OCI-M1 (cell line): ENCODE measurements around the gene TADA2B.
"Not testable (repeated sequence)": the region's sequence is repeated elsewhere in the genome, so short reads cannot be mapped to it uniquely, and the experiment has no call there.

ENCODE experiments used
- DNase-seq: peaks from one replicate; lab custom pipeline; 2025; lab: John Stamatoyannopoulos, UW

Gene TADA2B

DNA sequence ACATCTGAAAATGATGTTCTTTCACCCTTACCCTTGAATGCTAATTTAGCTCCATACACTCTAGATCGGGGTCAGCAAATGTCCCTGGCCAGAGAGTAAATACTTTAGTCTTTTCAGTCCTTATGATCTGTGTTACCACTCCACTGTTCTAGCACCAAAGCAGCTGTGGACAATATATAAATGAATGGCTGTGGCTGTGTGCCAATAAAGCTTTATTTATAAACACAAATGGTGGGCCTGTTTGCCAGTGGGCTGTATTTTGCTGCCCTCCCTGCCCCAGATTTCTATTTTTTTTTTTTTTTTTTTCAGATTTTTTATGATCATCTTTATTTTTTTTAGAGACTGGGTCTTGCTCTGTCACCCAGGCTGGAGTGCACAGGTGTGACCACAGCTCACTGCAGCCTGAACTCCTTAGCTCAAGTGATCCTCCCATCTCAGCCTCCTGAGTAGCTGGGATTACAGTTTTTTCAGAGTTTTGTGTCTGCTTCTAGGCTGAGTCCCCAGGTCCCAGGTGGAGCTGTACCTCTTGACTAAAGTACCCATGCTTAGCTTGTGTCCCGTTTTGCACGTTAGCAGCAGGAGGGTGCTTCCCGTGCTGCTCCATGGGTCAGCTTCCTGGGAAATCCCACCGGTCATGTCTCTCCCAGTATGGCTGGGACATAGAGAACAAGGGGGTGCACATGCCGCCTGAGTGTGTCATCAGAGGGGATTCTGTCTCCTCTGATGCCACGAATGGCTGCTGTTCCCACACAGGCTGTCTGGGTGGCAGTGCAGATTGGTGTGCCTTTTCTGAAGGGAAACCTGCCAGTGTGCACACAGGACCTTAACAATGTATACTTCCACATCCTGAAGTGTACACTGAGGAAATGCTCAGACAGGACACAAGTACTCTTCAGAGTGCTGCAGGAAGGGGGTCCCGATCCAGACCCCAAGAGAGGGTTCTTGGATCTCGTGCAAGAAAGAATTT lies 40.7 kb downstream of the TADA2B start:
- DNase-seq, result no peak

DNA sequence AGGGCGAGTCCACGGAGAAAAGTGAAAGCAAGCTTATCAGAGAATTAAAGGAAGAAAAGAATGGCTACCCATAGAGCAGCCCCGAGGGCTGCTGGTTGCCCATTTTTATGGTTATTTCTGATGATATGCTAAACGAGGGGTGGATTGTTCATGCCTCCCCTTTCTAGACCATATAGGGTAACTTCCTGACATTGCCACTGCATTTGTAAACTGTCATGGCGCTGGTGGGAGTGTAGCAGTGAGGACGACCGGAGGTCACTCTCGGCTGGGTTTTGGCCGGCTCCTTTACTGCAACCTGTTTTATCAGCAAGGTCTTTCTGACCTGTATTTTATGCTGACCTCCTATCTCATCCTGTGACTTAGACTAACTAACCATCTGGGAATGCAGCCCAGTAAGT lies 41.4 kb downstream of the TADA2B start:
- DNase-seq, result peak; percentile 33

DNA sequence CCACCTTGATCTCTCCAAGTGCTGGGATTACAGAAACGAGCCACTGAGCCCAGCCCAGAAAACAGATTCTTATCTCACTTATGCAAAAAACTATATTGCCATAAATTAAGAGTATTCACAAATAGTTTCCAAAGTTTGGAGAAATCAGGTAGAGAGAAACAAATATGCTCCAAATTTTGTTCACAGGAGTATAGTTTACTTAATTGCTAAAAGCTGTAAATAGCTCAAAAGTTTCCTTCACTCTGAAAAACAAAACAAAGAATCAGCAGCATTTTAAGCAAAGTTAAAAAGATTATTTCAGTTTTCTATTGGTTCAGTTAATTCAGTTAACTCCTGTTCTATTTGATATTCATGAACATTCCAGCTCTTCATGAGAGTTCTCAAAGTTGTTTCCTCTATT lies 43.2 kb downstream of the TADA2B start:
- peak; percentile 22 for DNase-seq

DNA sequence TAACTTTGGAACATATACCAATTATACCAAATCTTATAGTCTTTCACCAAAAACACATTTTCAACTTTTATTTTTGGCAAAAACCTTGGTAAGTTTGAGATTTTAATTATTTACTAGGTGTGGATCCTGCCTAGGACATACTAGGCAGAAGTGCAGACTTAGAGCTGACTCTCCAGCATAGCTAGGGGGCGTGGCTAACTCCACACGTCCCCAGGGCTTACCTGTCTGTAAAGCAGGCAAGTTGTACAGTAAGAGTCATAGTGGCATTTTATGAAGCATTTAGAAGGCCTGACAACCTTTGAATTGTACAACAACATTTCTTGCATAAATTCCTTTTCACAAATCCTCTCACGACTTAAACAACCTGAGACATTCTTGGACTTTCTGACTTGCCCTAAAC lies 43.9 kb downstream of the TADA2B start:
- no peak for DNase-seq

DNA sequence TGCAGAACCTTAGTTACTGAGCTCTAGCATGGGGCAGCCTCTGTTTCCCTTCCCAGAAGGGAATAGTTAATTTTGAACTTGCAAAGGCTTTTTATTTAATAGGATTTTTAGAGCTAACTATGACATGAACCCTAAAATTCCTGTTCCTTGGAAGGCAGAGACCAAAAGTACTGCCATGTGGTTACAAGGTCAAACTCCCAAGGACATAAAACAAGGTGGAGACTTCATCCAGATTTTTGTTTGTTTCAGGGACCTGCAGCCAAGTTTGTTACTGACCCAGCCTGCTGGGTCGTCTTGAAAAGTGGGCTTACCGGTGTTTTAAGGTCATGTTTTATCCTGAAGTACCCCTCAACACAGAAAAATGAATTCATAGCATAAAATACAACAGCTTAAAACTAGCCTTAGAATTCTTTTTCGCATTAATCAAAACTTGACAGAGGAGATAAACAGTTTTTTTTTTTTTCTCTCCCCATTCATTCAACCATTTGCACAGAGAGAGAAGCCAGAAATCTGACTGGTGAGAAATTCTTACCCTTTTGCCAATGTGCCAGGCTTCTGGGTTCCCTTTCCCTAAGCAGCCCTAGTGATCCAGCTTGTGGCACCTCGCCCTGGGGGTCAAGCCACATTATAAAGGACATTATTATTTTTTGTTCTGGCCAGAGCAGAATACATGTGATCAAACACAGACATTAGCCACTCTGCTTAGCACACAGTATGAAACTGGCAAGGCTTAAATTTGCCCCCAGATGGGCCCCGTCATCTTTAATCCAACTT lies 46.2 kb downstream of the TADA2B start:
- no peak for DNase-seq

DNA sequence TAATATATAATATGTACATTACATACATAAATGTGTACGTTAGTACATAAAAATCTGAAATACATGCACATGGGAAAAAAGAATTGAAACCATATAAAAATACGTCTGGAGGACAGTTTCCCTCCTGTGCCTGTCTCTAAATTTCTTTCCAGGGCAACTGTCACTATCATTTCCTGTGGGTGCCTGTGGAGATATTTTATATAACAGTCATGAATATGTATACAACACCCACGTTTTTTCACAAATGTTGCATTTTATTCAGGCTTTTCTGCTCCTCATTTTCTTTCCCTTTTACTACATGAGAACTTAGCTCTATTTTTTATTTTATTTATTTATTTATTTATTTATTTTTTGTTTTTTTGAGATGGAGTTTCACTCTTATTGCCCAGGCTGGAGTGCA lies 48.9 kb downstream of the TADA2B start:
- DNase-seq, result no peak

DNA sequence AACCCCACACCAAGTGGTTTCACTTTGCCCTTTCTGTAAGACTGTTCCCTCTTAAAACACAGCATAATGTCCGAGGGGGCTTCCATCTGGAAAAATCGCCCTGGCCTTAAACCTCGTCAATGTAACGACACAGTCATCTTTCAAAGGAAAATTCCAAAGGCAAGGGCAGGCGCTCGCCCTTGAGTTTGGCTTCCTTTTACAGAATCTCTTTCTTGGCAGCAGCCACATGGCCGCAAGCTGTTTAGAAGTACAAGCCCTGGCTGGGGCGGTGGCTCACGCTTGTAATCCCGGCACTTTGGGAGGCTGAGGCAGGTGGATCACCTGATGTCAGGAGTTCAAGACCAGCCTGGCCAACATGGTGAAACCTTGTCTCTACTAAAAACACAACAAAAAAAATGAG lies 51.7 kb downstream of the TADA2B start:
- no peak for DNase-seq

DNA sequence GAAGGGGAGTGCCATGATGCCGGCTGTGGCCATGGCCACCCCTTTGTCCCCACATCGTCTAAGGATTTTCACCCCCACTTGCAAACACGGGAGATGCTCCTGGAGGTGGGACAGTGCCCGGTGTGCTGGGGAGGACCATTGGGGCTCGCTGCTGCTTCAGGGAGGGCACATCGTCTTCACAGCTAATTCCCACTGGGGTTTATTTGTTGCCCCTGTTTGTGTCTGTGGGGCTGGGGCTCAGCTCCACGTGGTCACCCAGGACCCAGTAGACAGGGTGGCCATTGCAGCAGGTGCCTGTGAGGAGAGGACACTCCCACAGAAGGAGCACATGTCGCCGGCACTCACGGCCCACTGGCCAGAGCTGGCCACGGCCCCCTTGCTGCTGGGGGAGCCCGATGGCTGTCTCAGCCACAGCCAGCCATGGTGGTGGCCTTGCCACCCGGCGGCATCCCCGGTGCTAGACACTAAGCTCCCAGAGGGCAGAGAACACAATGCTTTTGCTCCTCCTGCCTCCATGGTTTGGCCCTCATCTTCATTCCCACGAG lies 52.5 kb downstream of the TADA2B start:
- DNase-seq, result no peak

DNA sequence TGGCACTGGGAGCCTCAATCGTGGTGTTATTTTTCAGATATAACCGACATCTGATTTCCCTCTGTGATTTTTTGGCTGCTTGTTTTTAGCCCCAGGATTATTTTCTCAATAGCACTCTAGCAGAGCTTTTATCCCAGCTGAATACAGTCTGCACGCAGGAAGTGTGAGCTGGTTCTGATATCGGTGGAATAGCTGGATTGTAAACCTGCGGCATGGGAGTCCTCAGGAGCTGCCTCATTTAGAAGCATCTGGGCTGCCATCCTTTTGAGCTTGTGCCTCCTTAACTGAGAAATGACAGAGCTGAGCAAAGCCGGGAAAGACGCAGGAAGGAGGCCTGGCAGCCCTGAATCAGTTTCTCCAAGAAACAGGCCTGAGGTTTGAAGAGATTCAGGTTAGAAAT lies 53.1 kb downstream of the TADA2B start:
- DNase-seq, result no peak

DNA sequence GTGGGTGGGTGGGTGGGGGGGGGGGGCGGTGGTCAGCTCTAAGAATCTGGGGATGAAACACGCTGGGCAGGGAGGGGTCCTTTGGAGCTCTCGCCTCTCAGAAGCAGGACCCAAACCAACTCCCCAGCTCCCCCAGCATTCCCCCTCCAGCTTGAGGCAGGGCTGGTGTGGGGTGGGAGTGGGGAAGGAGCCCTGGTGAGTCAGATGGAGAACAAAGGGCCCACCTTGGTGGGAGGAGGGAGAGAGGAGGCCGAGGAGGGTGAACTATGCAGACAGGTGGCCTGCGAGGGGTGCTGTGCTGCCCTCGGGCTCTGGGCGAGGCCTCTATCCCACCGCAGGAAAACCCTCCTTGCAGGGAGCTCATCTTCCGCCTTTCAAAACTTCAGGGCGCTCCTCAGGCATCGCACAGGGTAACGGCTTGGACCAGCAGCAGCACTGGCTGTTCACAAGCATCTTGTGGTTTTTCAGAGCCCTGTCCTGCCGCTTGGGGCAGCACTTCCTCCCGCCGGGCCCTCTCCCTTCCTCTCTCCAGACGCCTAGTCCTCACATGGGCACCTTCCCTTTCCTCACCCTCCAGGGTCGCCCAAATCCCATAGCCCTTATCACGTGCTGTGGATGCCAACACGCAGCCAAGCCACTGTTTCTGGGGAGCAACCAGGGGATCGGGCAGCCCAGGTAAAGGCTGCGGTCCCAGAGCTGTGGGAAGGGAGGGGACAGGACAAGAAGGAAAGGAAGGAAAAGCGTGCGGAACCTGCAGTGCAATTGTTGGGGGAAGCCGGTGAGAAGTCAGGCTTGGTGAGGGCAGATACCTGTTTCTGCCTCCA lies 58.7 kb downstream of the TADA2B start:
- DNase-seq, result peak; percentile 78

DNA sequence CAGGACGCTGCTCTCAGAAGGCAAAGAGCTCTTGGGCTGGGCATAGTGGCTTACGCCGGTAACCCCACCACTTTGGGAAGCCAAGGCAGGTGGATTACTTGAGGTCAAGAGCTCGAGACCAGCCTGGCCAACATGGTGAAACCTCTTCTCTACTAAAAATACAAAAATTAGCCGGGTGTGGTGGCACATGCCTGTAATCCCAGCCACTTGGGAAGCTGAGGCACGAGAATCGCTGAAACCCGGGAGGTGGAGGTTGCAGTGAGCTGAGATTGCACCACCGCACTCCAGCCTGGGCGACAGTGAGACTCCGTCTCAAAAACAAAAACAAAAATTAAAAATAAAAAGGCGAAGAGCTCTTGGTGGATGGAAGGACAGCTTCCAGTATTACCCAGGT lies 59.3 kb downstream of the TADA2B start:
- not testable (repeated sequence) for DNase-seq

DNA sequence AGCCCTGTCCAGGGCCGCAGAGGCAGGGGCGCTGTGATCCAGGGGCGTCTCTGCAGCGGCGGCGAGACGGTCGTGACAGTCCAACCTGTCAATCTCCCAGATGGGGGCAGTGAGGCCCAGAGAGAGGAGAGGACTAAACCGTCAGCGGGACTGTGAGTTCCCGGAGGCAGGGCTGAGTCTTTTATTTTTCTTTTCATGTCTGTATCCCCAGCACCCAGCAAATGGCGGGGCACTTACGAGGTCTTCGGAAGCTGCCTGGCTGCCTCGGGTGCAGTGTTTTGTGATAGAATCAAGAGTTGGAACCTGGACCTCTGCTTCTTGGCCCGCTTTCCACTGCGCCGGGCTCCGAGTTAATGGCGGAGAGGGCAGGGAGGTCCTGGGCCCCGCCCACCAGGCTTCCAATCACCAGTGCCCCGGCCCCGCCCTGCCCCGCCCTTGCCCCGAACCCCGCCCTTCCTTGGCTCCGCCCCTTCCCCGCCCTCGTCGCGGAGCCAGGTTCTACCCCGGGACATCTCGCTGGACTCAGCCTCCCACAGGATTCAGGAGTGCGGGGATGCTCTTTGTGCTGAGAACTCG lies 59.9 kb downstream of the TADA2B start:
- DNase-seq, result peak; percentile 80

DNA sequence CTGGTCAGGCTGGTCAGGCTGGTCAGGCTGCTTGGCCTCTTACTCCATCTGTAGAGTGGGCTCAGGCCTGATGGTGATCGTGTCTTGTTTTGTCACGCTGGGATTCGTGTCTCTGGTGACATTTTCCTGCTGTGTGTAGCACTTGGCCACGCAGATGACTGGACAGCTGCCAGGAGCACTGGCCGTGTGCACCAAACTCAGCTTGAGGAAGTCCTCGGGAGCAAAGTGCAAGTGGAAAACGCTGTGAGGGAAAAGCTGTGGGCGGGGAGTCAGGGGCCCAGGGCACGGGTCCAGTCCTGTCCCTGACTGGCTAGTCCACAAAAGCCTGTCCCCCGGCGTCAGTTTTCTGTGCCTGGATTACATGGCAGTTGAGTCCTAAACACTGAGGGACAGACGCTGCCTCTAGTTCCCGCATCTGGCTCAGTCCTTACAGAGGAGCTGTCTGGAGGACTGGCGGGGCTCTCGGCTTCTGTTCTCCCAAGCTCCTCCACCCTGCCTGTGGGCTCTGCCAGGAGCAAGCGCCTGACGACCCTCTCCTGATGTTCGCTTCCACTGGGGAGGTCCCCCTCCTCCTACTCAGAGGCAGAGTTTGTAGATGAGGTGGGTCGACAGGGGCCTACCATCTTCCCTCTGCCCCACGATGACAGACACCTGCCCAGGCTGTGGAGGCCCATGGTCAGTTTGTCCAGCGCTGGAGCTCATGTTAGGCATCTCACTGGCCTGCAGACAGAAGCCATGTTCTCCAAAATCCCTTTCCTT lies 60.6 kb downstream of the TADA2B start:
- no peak for DNase-seq

DNA sequence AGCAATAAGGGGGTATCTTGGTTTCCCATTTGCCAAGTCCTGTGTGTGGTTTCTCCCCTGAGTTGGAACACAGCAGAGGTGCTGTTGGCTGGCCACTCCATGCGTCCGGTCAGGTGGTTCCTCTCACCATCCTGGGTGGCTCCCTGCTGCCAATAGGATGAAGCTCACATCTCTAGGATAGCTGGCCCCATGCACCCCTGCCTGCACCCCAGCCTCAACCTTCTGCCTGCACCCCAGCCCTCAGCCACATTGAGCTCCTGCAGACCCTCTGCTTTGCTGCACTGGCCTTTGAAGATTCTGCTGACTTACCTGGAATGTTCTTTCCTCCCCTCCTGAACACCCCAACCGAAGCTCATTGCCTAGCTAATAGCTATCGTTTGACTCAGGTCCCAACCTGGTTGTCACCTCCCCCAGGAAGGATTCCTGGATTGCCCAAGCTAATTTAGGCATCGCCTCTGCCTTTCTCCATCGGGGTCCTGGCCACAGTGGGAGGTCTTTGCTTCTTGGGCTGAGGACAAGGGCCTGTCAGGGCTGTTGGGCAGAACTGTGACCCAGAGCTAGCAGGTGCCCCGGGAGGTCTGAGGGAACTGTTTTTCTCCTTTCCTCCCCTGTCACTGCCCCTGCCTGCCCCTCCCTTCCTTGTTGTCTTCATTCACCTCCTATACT lies 61.3 kb downstream of the TADA2B start:
- DNase-seq, result no peak

DNA sequence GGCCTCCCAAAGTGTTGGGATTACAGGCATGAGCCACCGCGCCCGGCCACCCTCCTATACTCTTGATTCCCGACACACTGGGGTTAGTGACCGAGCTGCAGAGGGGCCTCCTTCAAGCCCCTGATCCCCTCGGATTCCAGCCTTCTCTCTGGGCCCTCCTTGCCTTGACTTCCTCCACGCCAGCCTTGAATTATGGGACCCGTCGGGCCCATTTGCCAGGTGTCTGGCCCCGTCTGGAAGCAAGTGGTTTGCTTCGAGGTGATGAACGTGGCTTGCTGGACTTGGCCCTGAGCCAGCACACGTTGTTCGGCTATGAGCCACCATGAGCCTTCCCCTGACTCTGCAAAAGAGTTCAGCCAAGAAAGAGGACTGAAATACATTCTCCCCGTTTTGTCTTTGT lies 62.1 kb downstream of the TADA2B start:
- no peak for DNase-seq

DNA sequence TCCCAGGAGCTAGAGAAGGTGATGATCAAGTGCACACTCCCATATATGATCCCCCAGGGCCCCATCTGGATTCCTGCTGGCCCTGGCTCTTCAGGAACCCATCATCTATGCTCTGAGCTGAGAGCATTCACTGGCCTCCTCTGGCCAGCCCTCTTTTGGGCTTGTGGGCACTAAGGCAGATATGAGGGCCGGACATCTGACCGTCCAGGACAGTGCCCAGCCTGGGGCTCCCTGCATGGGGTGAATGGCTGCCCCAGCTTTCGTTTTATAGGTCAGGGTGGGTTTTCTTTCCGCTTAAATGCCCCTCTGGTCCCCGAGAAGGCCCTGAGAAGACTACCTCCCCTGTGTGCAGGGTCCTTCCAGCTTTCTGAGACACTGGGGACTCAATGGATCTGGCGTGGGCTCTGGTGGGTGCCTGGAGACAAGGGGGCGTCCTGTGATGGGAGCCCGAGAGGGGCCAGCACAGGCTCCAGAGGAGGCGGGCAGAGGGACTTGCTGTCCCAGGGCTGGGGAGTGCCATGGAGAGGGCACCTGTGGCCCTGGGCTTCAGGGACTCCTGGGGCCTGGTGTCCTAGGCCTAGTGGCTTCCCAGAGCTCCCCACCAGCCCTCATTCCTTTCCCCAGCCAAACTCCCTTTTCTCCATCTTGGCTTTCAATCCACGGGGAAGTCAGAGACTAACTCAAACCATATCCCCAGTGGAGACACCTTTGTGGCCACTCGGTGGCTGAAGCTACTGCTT lies 64.2 kb downstream of the TADA2B start:
- DNase-seq, result no peak
